GM18867 (cell line): ENCODE results near the gene CPSF4L.

Experiments used
- ATAC-seq: cut with Tn5 transposase; IDR thresholded peaks from one replicate; pipeline ENCODE4 v1.9.1; 2021; ENCODE audit warnings: mild to moderate bottlenecking, moderate library complexity; ENCODE audit not compliant: unreplicated experiment

CPSF4L gene

GRCh38 chr17:73234736-73235135, 26.9 kb downstream of the CPSF4L start:
- ATAC-seq: no peak

DNA sequence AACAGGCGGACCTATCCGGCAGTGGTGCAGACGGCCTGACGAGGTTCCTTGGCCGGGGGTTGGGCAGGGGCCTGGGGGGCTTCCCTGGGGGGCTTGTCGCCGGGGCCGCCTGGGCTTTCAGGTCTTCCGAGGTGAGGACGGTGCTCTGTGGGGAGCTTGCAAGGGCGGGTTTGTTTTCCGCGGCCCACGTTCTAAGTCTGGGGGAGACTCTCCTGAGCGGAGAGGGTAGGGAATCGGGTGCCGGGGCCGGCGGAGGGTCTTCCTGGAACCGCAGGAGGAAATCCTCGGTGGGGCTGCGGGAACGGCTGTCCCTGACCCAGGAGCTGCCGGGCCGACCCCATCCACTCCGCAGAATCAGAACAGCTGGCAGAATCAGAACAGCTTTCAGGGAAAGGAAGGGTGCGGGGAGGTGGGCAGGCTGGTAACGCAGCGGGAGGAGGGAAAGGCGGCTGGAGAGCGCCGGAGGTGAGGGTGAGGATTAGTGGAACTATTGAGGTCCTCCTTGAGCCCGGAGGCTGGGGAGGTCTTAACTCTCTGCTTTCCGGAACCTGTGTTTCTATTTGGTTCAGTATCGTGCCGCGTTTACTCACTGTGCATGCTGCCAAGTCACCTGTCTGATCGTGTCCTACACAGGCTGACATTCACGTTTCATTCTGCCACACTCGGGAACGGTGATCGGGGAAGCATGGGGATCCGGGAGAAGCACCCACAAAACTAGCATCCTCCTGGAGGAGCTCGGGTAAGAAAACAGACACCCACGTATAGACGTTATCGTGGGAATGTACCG, 28.9 kb downstream of the CPSF4L start:
- peak; percentile 22 for ATAC-seq

GRCh38 chr17:73231841-73232586, 29.7 kb downstream of the CPSF4L start:
- peak; percentile 76 for ATAC-seq

GRCh38 chr17:73231395-73231794, 30.3 kb downstream of the CPSF4L start:
- ATAC-seq: no peak

GRCh38 chr17:73230088-73230487, 31.6 kb downstream of the CPSF4L start:
- no peak for ATAC-seq

DNA sequence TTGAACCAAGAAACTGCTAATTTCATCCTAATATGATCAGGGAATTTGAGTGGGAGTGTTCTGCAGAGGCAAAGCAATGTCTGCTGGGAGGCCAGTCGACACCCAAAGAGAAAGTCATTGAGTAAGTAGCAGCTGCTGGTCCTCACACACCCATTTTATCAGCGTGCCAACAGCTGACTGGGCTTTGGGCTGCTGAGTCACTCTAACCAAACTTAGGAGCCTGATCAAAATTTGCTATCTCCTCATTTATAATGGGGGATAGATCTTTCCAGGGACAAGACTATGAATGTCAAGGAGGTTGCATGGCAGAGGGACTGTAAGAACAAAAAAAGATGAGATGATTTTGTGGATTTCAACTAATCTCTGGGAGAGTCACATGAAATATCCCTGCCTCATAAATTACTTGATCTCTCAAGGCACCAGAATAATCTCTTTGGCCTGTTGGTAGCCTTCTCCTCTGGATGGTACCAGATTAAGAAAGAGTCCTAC, 32.9 kb downstream of the CPSF4L start:
- peak; percentile 39 for ATAC-seq

DNA sequence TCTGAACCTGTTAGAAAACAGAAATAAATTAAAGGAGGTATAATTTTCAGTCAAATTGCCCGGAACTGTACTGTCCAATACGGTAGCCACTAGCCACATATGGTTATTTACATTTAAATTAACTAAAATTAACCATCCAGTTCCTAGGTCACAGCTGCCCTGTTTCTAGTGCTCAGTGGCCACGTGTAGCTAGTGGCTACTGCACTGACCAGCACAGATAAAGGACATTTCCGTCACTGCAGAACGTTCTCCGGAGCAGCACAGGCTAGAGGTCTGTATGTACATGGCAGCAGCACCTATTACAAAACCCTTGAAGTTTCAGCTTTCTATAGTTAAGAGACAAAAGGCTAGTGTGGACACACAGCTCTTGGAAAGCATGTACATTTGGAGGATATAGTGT, 33.7 kb downstream of the CPSF4L start:
- no peak for ATAC-seq

GRCh38 chr17:73227379-73227778, 34.3 kb downstream of the CPSF4L start:
- ATAC-seq: no peak

DNA sequence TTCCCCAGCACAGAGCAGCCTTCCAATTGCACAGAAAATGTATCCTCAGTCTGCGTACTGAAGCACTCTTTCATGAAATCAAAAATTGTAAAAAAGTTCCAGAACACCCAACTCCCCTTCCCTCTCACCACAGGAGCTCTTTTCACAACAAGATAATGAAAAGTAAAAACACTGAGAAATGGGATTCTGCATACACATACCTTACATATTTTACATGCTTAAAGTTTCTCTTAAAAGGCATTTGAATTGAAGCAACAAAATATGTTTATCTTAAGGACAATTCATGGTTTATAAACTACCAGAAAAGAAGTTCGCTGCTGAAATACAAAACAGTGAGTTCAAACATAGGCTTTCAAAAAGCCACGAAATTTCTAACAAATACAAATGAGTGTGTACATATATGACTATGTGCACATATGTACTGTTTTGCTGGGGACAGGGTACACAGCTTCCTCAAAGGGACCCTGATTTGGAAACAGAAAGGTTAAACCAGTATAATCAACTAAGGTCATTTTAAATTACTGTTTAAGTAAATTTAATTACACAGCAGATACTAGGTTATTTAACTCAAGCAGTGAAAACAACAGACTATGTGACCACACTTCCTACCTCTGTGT, 35.0 kb downstream of the CPSF4L start:
- no peak for ATAC-seq

DNA sequence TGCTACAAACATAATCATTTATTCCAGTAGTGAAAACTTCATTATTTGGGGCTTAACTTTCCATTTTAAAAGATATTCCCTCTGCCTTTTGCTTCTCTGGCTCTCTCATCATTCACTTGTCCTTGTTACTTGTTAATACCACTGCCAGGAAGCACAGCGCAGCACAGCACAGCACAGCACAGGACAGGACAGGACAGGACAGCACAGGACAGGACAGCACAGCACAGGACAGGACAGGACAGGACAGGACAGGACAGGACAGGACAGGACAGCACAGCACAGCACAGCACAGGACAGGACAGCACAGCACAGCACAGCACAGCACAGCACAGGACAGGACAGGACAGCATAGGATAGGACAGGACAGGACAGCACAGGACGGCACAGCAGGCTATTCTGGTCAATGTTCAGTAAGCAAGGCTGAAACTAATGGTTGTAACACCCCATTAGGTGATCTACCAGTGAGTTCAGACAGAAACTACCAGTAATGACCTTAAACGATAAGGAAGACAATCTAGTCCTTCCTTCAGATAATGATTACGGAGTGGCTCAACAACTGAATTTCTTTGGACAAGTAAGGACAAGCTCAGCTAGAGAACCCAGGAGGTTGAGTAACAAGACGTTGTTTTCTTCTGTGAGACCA, 36.9 kb downstream of the CPSF4L start:
- ATAC-seq: no peak

DNA sequence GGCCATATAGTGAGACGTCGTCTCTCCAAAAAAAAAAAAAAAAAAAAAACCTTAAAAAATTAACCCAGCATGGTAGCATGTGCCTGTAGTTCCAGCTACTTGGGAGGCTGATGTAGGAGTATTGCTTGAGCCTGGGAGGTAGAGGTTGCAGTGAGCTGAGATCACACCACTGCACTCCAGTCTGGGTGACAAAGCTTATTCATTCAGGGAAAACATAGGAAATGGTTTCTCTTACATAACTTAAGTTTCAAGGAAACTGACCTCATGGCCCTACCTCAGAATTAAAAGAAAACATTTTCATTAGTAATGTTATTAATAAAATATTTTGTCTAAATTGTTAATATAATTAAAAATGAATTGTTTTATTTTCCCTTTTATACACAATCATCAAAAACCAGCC, 37.4 kb downstream of the CPSF4L start:
- no peak for ATAC-seq

DNA sequence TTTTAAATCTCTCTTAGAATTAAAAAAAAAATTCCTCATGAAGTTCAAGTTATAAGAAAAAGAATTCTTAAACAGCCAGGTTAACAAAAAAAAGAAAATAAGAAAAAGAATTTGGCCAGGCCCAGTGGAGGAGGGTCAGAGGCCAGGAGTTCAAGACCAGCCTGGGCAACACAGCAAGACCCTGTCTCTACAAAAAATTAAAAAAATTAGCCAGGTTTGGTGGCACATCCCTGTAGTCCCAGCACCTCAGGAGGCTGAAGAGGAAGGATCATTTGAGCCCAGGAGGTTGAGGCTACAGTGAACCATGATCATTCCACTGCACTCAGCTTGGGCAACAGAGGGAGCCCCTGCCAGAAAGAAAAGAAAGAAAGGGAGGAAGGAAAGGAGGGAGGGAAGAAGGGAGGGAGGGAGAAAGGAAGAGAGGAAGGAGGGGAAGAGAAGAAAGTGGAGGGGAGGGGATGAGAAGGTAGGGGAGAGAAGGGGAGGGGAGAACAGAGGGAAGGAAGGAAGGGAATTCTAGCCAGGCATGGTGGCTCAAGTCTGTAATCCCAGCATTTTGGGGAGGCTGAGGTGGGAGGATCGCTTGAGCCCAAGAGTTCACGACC, 38.0 kb downstream of the CPSF4L start:
- ATAC-seq: no peak

DNA sequence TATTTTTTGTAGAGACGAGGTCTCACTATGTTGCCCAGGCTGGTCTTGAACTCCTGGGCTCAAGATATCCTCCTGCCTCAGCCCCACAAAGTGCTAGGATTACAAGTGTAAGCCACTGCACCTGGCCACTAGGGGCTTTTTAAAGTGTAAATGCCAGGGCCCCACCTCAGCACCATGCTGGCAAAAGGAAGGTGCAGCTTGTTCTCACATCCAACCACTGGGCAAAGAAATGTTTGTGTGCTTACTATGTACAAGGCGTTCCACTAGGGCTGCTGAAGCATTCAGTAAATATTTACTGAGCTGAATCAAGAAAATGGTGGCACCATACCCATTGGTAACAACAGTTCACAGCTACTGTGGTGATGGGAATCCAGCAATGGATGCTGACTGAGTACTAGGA, 46.2 kb downstream of the CPSF4L start:
- no peak for ATAC-seq

DNA sequence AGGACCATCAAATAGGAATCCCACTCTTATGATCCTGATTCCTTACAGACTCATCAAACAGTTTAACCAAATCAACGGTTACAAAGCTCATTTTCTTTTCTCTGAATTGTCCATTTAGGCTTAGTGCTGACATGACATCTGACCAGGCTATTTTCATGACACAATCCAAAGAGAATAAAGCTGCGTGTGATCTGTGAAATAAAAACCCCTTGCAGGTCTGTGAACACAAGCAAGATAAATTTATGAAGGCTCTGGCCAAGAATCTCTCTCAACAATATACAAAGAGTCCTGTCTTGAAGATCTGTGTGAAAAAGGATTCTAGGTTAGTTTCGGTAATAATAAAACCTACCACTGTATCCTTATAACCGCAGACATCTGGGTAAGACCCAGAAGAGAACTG, 46.8 kb downstream of the CPSF4L start:
- no peak for ATAC-seq

- no peak for ATAC-seq
Observed at GRCh38 chr17:73214008-73214407, 47.7 kb downstream of the CPSF4L start.

DNA sequence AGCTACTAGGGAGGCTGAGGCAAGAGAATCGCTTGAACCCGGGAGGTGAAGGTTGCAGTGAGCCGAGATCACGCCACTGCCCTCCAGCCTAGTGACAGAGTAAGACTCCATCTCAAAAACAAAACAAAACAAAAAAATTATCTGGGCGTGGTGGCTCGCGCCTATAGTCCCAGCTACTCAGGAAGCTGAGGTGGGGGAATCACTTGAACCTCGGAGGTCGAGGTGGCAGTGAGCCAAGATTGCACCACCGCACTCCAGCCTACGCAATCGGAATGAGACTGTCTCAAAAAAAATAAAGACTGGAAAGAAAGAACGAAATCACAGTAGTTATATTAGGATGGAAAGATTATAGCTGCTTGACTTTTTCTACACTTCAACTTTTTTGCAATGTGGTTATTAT, 49.9 kb downstream of the CPSF4L start:
- ATAC-seq: no peak

DNA sequence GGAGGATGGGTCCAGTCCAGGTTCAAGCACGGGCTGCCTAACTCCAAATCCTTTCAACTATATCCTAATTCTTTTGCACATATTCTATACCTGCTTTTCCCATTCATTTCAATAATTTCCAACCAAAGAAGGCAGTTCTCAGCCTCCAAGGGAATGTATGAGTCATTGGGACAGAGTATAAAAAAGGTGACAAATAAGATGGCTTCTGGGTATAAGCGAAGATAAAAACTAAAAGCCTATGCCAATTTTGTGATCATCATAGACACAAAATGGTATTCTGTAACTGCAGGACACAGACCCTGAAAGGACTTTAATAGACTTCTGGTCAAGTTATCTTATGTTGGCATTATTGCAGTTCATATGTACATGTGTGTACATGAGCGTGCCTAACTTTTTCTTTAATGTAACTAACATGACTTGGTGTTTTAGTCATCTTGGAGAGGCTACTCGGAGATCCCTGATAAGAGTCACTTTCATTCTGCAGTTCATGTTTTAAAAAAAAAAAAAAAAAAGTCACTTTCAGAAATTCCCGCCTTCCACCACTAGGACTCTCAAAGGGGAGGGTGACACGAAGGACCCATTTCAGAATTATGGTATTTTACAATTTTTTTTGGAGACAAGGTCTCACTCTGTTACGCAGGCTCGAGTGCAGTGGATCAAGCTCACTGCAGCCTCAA, 51.5 kb downstream of the CPSF4L start:
- ATAC-seq: no peak

- no peak for ATAC-seq
Observed at GRCh38 chr17:73209436-73209835, 52.2 kb downstream of the CPSF4L start.

DNA sequence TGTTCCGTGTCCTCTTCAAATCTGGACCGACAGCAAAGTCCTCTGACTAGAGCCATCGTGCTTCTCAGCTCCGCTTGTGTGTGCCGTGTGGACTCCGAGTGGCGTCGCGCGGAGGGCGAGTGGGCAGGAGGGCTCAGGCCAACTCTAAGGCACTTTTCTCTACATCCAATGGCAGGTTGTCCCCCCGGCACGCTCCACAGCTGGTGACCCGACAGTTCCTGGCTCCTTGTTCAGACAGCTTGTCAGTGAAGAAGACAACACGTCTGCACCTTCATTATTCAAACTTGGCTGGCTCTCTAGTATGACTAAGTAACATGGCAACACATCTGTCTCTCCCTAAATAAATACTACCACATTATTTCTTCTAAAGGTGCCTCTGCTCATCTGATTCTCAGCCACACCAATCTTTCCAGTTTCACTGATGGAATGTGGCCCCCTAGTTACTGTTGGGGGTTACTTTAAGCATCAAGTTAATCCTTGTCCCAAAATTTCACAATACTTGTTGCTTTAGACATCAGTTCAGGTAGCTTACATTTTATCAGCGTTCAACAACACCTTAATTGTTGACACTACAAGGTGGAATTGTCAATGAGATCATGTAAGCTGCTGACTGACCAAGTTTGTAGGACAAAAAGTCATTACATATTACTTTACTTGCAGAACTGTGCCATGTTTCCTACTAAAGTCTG, 53.4 kb downstream of the CPSF4L start:
- ATAC-seq: no peak

- no peak for ATAC-seq
Observed at GRCh38 chr17:73205459-73205961, 56.2 kb downstream of the CPSF4L start.
